A549 (cell line): ENCODE results near the gene CEBPZOS.

ENCODE experiments used
- CEBPB ChIP-seq, 2 experiments: fragments of >200 bp in 1 of 2; sonication (Bioruptor Twin) in 1 of 2; formaldehyde crosslinking in 1 of 2; IDR thresholded peaks; 2 replicates each; pipeline ENCODE4 v1.6.1; 2012 to 2016
- CTCF ChIP-seq: fragments of >200 bp; sonication (Bioruptor Twin); formaldehyde crosslinking; IDR thresholded peaks from 3 replicates; pipeline ENCODE4 v1.5.1; 2016
- EHMT2 ChIP-seq: fragments of 200-600 bp; sonication (generic); IDR thresholded peaks from 2 replicates; pipeline ENCODE4 v1.6.1; 2016; ENCODE audit warnings: antibody characterized with exemption, low read depth, mild to moderate bottlenecking, moderate library complexity
- FOSB ChIP-seq: fragments of 250-450 bp; sonication (Bioruptor Pico); IDR thresholded peaks from 2 replicates; pipeline ENCODE4 v1.5.0; 2020; ENCODE audit warnings: mild to moderate bottlenecking, moderate library complexity
- HDAC2 ChIP-seq: fragments of 200-600 bp; sonication (generic); IDR thresholded peaks from 2 replicates; pipeline ENCODE4 v1.6.1; 2016
- PBX3 ChIP-seq: IDR thresholded peaks from 2 replicates; pipeline ENCODE4 v1.6.1; 2012
- POLR2A ChIP-seq: IDR thresholded peaks from 2 replicates; pipeline ENCODE4 v1.6.1; 2012; ENCODE audit warnings: mild to moderate bottlenecking, low read length
- POLR2AphosphoS2 ChIP-seq: conservative IDR thresholded peaks from 2 replicates; pipeline ENCODE4 v1.6.1; 2012; ENCODE audit warnings: low read length, improper control_type of control experiment, inconsistent platforms
- RAD21 ChIP-seq, 2 experiments: fragments of >200 bp in 1 of 2; sonication (Bioruptor Twin) in 1 of 2; formaldehyde crosslinking in 1 of 2; IDR thresholded peaks in 1 of 2; conservative IDR thresholded peaks in 1 of 2; 2 replicates in 1 of 2; 3 replicates in 1 of 2; pipeline ENCODE4 v1.6.1; 2012 to 2018; ENCODE audit warnings: inconsistent platforms in 1 of 2
- RCOR1 ChIP-seq: fragments of 150-350 bp; IDR thresholded peaks from 2 replicates; pipeline ENCODE4 v1.6.1; 2014; ENCODE audit warnings: antibody characterized with exemption, low read length, low read depth
- SMC3 ChIP-seq: fragments of >200 bp; sonication (Bioruptor Twin); formaldehyde crosslinking; IDR thresholded peaks from 3 replicates; pipeline ENCODE4 v1.6.1; 2018; ENCODE audit warnings: inconsistent platforms
- TFCP2L1 ChIP-seq: fragments of 250-450 bp; sonication (Bioruptor Pico); IDR thresholded peaks from 2 replicates; pipeline ENCODE4 v1.5.0; 2021; ENCODE audit warnings: mild to moderate bottlenecking

GRCh38 chr2:37201766-37202165 is 5.5 kb downstream of the CEBPZOS start:
- TF ChIP-seq HDAC2, result no peak
- no peak for TF ChIP-seq FOSB (CRISPR knock-in tag)
- no peak for TF ChIP-seq PBX3
- no peak for TF ChIP-seq POLR2AphosphoS2
- TF ChIP-seq SMC3, result no peak
- no peak for TF ChIP-seq POLR2A
- TF ChIP-seq CEBPB (IDR thresholded peaks at IDR 0.05), result no peak
- no peak for TF ChIP-seq CTCF
- TF ChIP-seq RAD21 (conservative IDR thresholded peaks at IDR 0.05 in 1 of 2, IDR thresholded peaks at IDR 0.05 in 1 of 2), result no peak
- no peak for TF ChIP-seq TFCP2L1 (CRISPR knock-in tag)
- no peak for TF ChIP-seq RCOR1
- no peak for TF ChIP-seq EHMT2
